Naive thymus-derived CD4-positive, alpha-beta T cell (primary cell): ENCODE results near the gene EXOC2. TPM values are rescaled to one million over a fixed set of nuclear protein-coding genes. Genes with fewer than 3 reads are reported as not detected.

Source experiments
- ATAC-seq: fragments of 150-1000 bp; cut with Tn5 transposase; 2 replicates; pipeline ENCODE4 v1.10.0; 2021; ENCODE audit warnings: mild to moderate bottlenecking, moderate library complexity
- CTCF ChIA-PET: fragments of 350-600 bp; sonication (Branson Sonifier 250); formaldehyde crosslinking; loops from one replicate; lab custom pipeline; 2021; ENCODE audit warnings: antibody characterized with exemption; lab: Charles Lee
- POLR2A ChIA-PET: fragments of 350-600 bp; sonication (Branson Sonifier 250); formaldehyde crosslinking; loops from one replicate; lab custom pipeline; 2021; ENCODE audit warnings: antibody characterized with exemption, inconsistent platforms; lab: Charles Lee
- DNase-seq, 9 donors: peaks; one replicate each; pipeline versions ENCODE4 v3.0.0 to v3.0.0-alpha.2; 2020 to 2022; ENCODE audit warnings: mixed read lengths in 1 of 9
- H3K27ac ChIP-seq: one replicate; pipeline ENCODE4 v1.7.0; 2013; ENCODE audit warnings: mild to moderate bottlenecking, low read depth, low read length, moderate library complexity
- H3K27me3 ChIP-seq, 2 donors: one replicate each; pipeline ENCODE4 v1.7.0; 2013; ENCODE audit warnings: low read length in 2 of 2, mild to moderate bottlenecking in 2 of 2, moderate library complexity in 2 of 2; ENCODE audit not compliant: control insufficient read depth in 2 of 2, insufficient read depth in 2 of 2
- H3K36me3 ChIP-seq, 3 experiments: 1 replicate in 2 of 3; 2 replicates in 1 of 3; pipeline ENCODE4 v1.7.0; 2013; ENCODE audit warnings: low read length in 3 of 3, mild to moderate bottlenecking in 3 of 3, moderate library complexity in 1 of 3; ENCODE audit not compliant: insufficient read depth in 3 of 3, control insufficient read depth in 2 of 3
- H3K4me1 ChIP-seq, 2 donors: one replicate each; pipeline ENCODE4 v1.7.0; 2013; ENCODE audit warnings: low read length in 2 of 2, mild to moderate bottlenecking in 2 of 2, moderate library complexity in 1 of 2; ENCODE audit not compliant: control insufficient read depth in 2 of 2, insufficient read depth in 2 of 2
- H3K4me3 ChIP-seq: 2 replicates; pipeline ENCODE4 v1.7.0; 2013; ENCODE audit warnings: mild to moderate bottlenecking, low read length
- H3K9me3 ChIP-seq, 3 experiments: 1 replicate in 2 of 3; 2 replicates in 1 of 3; pipeline ENCODE4 v1.7.0; 2013; ENCODE audit warnings: low read length in 3 of 3; ENCODE audit not compliant: control insufficient read depth in 2 of 3
- H3K27ac Mint-ChIP-seq, 9 donors: one replicate each; pipeline ENCODE4 v1.8.0; 2020 to 2022; ENCODE audit warnings: mixed read lengths in 9 of 9, mild to moderate bottlenecking in 8 of 9, moderate library complexity in 5 of 9, inconsistent platforms in 2 of 9
- H3K27me3 Mint-ChIP-seq, 5 donors: one replicate each; pipeline ENCODE4 v1.8.0; 2021 to 2022; ENCODE audit warnings: mixed read lengths in 5 of 5, mild to moderate bottlenecking in 1 of 5
- H3K36me3 Mint-ChIP-seq, 5 donors: one replicate each; pipeline ENCODE4 v1.8.0; 2020 to 2022; ENCODE audit warnings: mixed read lengths in 5 of 5, mild to moderate bottlenecking in 3 of 5, inconsistent platforms in 1 of 5
- H3K4me1 Mint-ChIP-seq, 7 donors: one replicate each; pipeline ENCODE4 v1.8.0; 2020 to 2022; ENCODE audit warnings: mixed read lengths in 7 of 7, mild to moderate bottlenecking in 3 of 7, inconsistent platforms in 1 of 7
- H3K4me3 Mint-ChIP-seq, 10 donors: one replicate each; pipeline ENCODE4 v1.8.0; 2020 to 2022; ENCODE audit warnings: mild to moderate bottlenecking in 10 of 10, mixed read lengths in 10 of 10, moderate library complexity in 6 of 10, inconsistent platforms in 2 of 10
- H3K9me3 Mint-ChIP-seq, 11 donors: one replicate each; pipeline ENCODE4 v1.8.0; 2020 to 2022; ENCODE audit warnings: mixed read lengths in 11 of 11, mild to moderate bottlenecking in 4 of 11, inconsistent platforms in 1 of 11, moderate library complexity in 1 of 11
- intact Hi-C, 2 donors: fragments of 100-400 bp; cut with micrococcal nuclease; formaldehyde crosslinking; loops; one replicate each; pipeline ENCODE4 v1.15.1; 2023
- polyA plus RNA-seq, 2 donors: library from polyadenylated mRNA; unstranded; fragments of 300-500 nt; fragmentation: Illumina TruSeq; gene quantifications; one replicate each; pipeline ENCODE4 v1.2.3, GENCODE V29; 2021
- total RNA-seq, 6 experiments: library from RNA in 5 of 6; stranded (reverse) in 5 of 6; gene quantifications; 1 replicate in 5 of 6; 2 replicates in 1 of 6; pipeline ENCODE4 v1.2.3 and lab custom pipeline; 2021 to 2026

Gene EXOC2
- total and polyA plus RNA-seq, 7 experiments from 2014 or later, result 26.7 to 45.4 (median 38.8) TPM

DNA sequence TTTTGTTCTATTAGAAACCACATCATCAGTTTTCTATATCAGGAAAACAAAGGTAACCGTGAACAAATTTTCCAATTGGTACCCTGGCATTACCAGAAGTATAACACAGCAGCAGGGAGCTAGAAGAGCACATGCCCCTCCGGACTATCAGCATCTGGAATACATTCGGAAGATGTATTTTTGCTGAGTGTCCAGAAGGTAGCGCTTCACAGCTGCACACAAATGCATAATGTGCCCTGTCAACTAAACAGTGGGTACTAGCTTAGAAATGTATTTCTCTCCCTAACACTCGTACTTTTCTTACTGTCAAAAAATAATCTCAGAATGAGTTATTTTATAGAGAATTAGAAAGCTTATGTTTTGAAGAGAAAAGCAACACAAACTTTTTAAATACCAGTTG lies 113.6 kb downstream of the EXOC2 start:
- Histone ChIP-seq H3K9me3 (no peaks in the 10 kb centered on the region), H3K4me3 (no peak overlapping the region), H3K4me1 (no peaks in the 10 kb centered on the region), H3K27me3 (no peaks in the 10 kb centered on the region), H3K36me3 (peaks cover 0 to 15% (median 0%) of the 10 kb centered on the region in 3 experiments), H3K27ac (no peak overlapping the region)
- H3K27ac Mint-ChIP-seq, result no peak overlapping the region
- peaks cover 3 to 29% (median 18%) of the 10 kb centered on the region in 5 donors for H3K36me3 Mint-ChIP-seq
- H3K9me3 Mint-ChIP-seq, result peaks cover 0 to 12% (median 0%) of the 10 kb centered on the region in 11 donors
- peaks cover 2 to 34% (median 23%) of the 10 kb centered on the region in 7 donors for H3K4me1 Mint-ChIP-seq
- H3K27me3 Mint-ChIP-seq, result no peaks in the 10 kb centered on the region
- CTCF ChIA-PET, result no interaction called here
- ATAC-seq, result no peak
- POLR2A ChIA-PET, result no interaction called here
- intact Hi-C loops, result no loop called here
- DNase-seq, result no peak
- no peak overlapping the region for H3K4me3 Mint-ChIP-seq

DNA sequence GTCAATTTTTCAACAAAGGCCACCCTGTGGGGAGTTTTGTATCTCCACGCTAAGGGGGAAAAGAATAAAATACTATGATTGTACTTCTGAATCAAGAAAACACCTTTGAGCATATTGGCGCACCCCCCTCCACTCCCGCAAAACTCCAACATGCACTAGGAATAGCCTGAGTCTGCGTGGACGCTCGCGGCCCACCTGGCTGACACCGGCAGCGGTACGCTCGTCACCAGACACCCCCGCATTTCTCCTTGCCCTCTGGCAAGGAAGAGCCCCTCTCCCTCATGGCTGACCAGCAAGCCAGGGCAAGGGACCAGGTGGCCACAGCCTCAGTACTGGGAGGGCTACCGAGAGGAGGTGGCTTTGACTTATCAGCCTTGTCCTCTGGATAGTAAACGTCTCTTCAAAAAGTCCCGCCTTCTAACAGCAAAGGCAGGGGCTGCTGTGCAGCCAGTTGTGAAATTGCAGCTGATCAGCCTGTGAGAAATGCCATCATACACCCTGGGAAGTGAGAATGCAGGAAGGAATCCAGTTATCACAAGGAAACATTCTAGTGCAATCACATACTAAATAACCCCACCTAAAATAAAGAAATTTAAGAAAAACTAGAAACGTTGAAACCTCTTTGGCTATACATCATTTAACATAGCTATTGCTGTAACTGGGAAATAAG lies 120.2 kb downstream of the EXOC2 start:
- H3K4me1 ChIP-seq, result no peaks in the 10 kb centered on the region
- intact Hi-C loops, result no loop called here
- H3K36me3 Mint-ChIP-seq, result peaks cover 13 to 64% (median 44%) of the 10 kb centered on the region in 5 donors
- no peaks in the 10 kb centered on the region for H3K9me3 ChIP-seq
- no peak overlapping the region for H3K4me3 Mint-ChIP-seq
- no peaks in the 10 kb centered on the region for H3K27me3 Mint-ChIP-seq
- H3K4me1 Mint-ChIP-seq, result peaks cover 1 to 39% (median 3%) of the 10 kb centered on the region in 7 donors
- H3K36me3 ChIP-seq, result peaks cover 0 to 51% (median 0%) of the 10 kb centered on the region in 3 experiments
- CTCF ChIA-PET, result no interaction called here
- POLR2A ChIA-PET, result no interaction called here
- H3K27ac ChIP-seq, result no peak overlapping the region
- no peak overlapping the region for H3K4me3 ChIP-seq
- ATAC-seq (no peak), DNase-seq (no peak)
- H3K27me3 ChIP-seq, result no peaks in the 10 kb centered on the region
- H3K27ac Mint-ChIP-seq, result no peak overlapping the region
- peaks cover 0 to 12% (median 0%) of the 10 kb centered on the region in 11 donors for H3K9me3 Mint-ChIP-seq

DNA sequence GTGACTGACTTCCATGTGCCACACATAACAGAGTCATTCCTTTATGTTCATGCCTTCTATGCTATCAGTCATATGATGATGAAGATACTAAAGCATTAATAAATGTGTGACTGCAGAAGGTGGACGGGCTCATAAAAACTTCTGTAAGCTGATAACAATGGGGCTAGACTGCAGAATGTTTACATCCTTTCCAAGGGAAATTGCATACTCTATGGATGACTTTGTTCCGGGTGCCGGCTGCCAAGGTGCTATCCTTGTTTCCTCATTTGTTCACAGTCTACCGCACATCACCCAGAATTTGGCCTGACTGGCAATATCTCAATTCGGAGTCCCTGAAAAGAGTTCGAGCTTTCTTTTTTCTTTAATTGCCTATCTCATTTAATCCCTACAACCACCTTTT lies 121.0 kb downstream of the EXOC2 start:
- H3K27me3 Mint-ChIP-seq, result no peaks in the 10 kb centered on the region
- peaks cover 0 to 12% (median 0%) of the 10 kb centered on the region in 11 donors for H3K9me3 Mint-ChIP-seq
- Histone ChIP-seq H3K27ac (no peak overlapping the region), H3K27me3 (no peaks in the 10 kb centered on the region), H3K4me3 (no peak overlapping the region), H3K36me3 (peaks cover 0 to 51% (median 0%) of the 10 kb centered on the region in 3 experiments), H3K4me1 (no peaks in the 10 kb centered on the region), H3K9me3 (no peaks in the 10 kb centered on the region)
- intact Hi-C loops, result loop anchor here in 1 of 2 donors (2.0 kb wide), 1 partner anchor 15 kb away; no protein-coding TSS in a partner anchor
- CTCF ChIA-PET, result interaction anchor here (1.3 kb wide), 1 partner anchor 22 kb away, joined by 3 read pairs; no protein-coding TSS in a partner anchor
- POLR2A ChIA-PET, result no interaction called here
- peaks cover 0 to 35% (median 0%) of the 10 kb centered on the region in 7 donors for H3K4me1 Mint-ChIP-seq
- no peak overlapping the region for H3K27ac Mint-ChIP-seq
- ATAC-seq (no peak), DNase-seq (no peak)
- peaks cover 10 to 68% (median 45%) of the 10 kb centered on the region in 5 donors for H3K36me3 Mint-ChIP-seq
- H3K4me3 Mint-ChIP-seq, result no peak overlapping the region

DNA sequence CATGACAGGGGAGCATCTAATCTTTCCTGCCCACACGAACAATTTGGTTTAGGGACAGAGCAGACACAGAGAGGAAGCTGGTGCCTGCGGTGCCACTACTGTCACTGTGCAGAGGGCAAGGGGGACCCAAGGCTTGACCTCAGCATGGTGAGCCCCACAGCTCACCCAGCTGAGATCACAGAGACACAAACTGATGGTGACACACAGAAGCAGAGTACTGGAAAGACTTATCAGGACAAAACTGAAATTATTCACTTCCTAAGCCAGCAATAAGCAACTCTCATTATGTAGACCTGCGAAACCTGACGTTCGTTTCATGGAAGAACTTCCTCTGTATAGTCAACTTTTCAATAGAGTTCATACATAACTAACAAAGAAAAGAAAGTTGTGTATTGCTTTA lies 122.1 kb downstream of the EXOC2 start:
- H3K9me3 ChIP-seq, result no peaks in the 10 kb centered on the region
- H3K4me3 Mint-ChIP-seq, result no peak overlapping the region
- DNase-seq, result no peak
- intact Hi-C loops, result loop anchor here in 1 of 2 donors (2.0 kb wide), 1 partner anchor 14 kb away; no protein-coding TSS in a partner anchor
- H3K27ac Mint-ChIP-seq, result no peak overlapping the region
- H3K36me3 Mint-ChIP-seq, result peaks cover 12 to 63% (median 44%) of the 10 kb centered on the region in 5 donors
- no peaks in the 10 kb centered on the region for H3K27me3 Mint-ChIP-seq
- H3K27ac ChIP-seq, result no peak overlapping the region
- H3K9me3 Mint-ChIP-seq, result peaks cover 0 to 10% (median 0%) of the 10 kb centered on the region in 11 donors
- H3K4me1 Mint-ChIP-seq, result peaks cover 0 to 39% (median 0%) of the 10 kb centered on the region in 7 donors
- CTCF ChIA-PET, result no interaction called here
- ATAC-seq, result no peak
- H3K4me1 ChIP-seq, result no peaks in the 10 kb centered on the region
- H3K4me3 ChIP-seq, result no peak overlapping the region
- no peaks in the 10 kb centered on the region for H3K27me3 ChIP-seq
- peaks cover 0 to 53% (median 0%) of the 10 kb centered on the region in 3 experiments for H3K36me3 ChIP-seq
- POLR2A ChIA-PET, result no interaction called here

DNA sequence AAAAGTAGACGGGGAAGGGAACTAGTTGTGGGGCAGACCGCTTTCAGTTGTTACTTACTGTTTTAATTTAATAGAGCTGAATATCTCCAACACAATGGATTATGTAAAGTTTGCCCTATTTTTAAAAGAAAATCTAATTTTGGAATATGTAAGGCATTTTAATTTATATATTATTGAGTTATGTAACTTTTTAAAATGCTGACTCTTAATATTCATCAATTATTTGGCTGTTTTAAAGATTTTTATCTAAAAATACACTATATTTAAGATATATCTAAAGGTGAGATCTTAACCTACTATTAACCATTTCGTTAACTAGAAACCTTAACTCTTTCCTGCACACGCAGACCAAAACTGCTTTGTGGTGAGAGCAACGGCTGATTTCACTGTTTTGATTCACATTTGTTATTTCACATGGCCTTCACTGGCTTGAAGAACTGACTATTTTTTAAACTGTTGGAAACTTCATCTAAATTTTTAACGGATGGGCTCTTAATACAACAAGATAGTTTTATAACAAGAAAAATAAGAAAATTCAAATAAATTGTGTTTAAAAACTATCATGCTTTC lies 123.9 kb downstream of the EXOC2 start:
- Histone ChIP-seq H3K4me1 (no peaks in the 10 kb centered on the region), H3K27me3 (no peaks in the 10 kb centered on the region), H3K27ac (no peak overlapping the region), H3K9me3 (no peaks in the 10 kb centered on the region), H3K36me3 (peaks cover 0 to 46% (median 0%) of the 10 kb centered on the region in 3 experiments), H3K4me3 (no peak overlapping the region)
- Mint-ChIP-seq H3K27me3 (no peaks in the 10 kb centered on the region), H3K9me3 (no peaks in the 10 kb centered on the region), H3K4me3 (no peak overlapping the region), H3K4me1 (peaks cover 0 to 39% (median 0%) of the 10 kb centered on the region in 7 donors), H3K36me3 (peaks cover 11 to 55% (median 36%) of the 10 kb centered on the region in 5 donors), H3K27ac (no peak overlapping the region)
- intact Hi-C loops, result no loop called here
- DNase-seq, result no peak
- ChIA-PET CTCF (no interaction called here), POLR2A (no interaction called here)
- ATAC-seq, result no peak

DNA sequence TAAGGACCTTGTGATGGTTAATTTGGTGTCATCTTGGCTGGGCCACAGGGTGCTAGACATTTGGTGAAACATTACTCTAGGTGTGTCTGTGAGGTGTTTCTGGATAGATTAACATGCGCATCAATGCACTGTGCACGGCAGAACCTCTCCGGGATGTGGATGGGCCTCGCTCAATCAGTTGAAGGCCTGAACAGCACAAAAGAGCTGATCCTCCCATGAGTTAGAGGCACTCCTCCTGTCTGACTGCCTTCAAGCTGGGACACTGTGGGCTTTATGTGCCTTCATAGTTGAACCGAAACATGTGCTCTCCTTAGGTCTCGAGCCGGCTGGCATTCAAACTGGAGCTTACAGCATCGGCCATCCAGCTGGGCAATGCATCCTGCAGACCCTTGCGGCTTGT lies 124.9 kb downstream of the EXOC2 start:
- peaks cover 8 to 51% (median 37%) of the 10 kb centered on the region in 5 donors for H3K36me3 Mint-ChIP-seq
- DNase-seq, result no peak
- no peaks in the 10 kb centered on the region for H3K27me3 Mint-ChIP-seq
- peaks cover 0 to 46% (median 0%) of the 10 kb centered on the region in 3 experiments for H3K36me3 ChIP-seq
- H3K27ac Mint-ChIP-seq, result peak overlapping the region in 1 of 9 donors; percentile 4
- POLR2A ChIA-PET, result interaction anchor here (0.6 kb wide), 1 partner anchor 25 kb away, joined by 5 read pairs; no protein-coding TSS in a partner anchor
- no peak for ATAC-seq
- H3K9me3 Mint-ChIP-seq, result no peaks in the 10 kb centered on the region
- no peaks in the 10 kb centered on the region for H3K4me1 ChIP-seq
- no peaks in the 10 kb centered on the region for H3K9me3 ChIP-seq
- H3K4me3 ChIP-seq, result no peak overlapping the region
- H3K27me3 ChIP-seq, result no peaks in the 10 kb centered on the region
- intact Hi-C loops, result no loop called here
- peaks cover 0 to 39% (median 0%) of the 10 kb centered on the region in 7 donors for H3K4me1 Mint-ChIP-seq
- no peak overlapping the region for H3K4me3 Mint-ChIP-seq
- CTCF ChIA-PET, result interaction anchor here (0.6 kb wide), 1 partner anchor 142 kb away, joined by 3 read pairs; no protein-coding TSS in a partner anchor
- no peak overlapping the region for H3K27ac ChIP-seq
